ENCODE data around the gene PODN. TPM values are rescaled to one million over a fixed set of nuclear protein-coding genes. Genes with fewer than 3 reads are reported as not detected.
A peak's percentile ranks its signal among the peaks of the same experiment; 100 is the strongest.

The PODN gene
- total RNA-seq, 1 donor from 2014 or later = 4.6 TPM

DNA sequence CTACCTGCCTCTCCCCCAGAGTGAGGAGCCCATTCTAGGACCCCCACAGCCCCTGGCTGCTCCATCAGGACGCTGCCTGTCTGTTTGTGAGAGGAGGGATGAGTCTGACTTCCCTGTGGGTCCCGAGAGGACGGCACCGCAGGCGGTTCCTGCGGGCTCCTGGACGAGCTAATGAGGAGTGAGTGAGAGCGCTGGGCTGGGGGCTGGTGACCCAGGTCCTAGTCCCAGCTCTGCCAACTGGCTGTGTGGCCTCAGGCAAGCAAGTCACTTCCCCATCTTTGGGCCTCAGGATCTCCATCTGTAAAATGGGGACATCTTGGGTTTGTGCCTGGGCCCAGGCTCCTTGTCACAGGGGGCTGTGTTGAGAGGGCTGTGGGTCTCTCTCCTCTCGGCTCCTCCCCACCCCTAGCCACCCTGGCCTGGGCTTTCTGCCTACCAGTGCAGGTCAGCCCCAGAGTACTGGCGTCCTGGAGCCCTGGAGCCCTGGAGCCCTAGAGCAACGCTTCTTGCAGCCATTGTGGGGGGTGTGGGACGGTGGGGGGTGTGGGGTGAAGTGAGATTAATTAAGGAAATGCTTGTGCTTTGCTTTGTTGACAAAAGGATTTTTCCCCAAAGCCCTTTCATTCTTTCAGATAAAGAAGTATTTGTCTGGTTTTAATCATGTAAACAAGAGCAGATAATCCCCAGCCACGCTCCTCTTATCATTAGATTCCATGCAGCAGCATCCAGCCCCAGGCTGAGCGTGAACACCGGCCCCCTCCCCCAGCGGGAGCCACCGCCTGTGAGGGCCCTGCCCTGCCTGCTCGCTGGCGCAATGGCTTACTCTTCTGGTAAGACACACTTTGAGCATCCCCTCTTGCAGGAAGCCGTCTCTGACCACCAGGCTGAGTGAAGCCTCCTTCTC, 53.6 kb downstream of the PODN start:
- no peak overlapping the region for H3K4me3 Mint-ChIP-seq
- peak overlapping the region; percentile 9 for H3K27ac Mint-ChIP-seq
- H3K27me3 Mint-ChIP-seq (ENCODE audit: low read depth) = peaks cover 60% of the 10 kb centered on the region
- no peaks in the 10 kb centered on the region for H3K9me3 Mint-ChIP-seq
- TF ChIP-seq CTCF (IDR thresholded peaks at IDR 0.05; ENCODE audit: unreplicated experiment) = no peak
- no peaks in the 10 kb centered on the region for H3K36me3 Mint-ChIP-seq
- H3K4me1 Mint-ChIP-seq = peaks cover 15% of the 10 kb centered on the region
- peak in 1 of 2 experiments; percentile 58 for DNase-seq (ENCODE audit: low spot score in 2 of 2, unreplicated experiment in 2 of 2)

DNA sequence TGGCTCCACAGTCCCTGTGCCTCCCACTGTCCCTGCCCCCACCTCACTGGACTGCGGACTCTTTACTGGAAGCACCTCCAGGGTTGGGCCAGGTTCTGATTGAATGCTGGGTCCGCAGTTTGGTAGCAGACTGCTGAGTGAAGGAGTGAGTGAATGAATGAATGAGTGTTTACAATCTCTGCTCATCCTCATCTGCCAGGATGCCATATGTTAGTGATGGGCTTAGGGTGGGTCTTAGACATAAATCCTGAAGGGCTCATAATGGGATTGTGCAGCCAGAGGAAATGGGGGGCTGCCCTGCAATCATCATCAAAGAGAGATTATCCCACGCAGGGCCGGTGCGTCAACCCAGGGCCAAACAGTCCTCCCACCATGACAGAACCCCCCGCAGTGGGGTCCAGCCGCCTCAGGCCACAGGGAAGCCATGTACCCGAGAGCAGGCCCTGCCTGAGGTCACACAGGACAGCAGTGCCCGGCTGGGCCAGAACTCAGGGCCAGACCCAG, 54.3 kb downstream of the PODN start:
- Mint-ChIP-seq H3K4me3 (no peak overlapping the region), H3K36me3 (no peaks in the 10 kb centered on the region), H3K27me3 (ENCODE audit: low read depth) (peaks cover 54% of the 10 kb centered on the region), H3K9me3 (no peaks in the 10 kb centered on the region), H3K4me1 (peaks cover 13% of the 10 kb centered on the region), H3K27ac (peak overlapping the region; percentile 9)
- TF ChIP-seq CTCF (IDR thresholded peaks at IDR 0.05; ENCODE audit: unreplicated experiment) = no peak
- no peak for DNase-seq (ENCODE audit: low spot score in 2 of 2, unreplicated experiment in 2 of 2)

DNA sequence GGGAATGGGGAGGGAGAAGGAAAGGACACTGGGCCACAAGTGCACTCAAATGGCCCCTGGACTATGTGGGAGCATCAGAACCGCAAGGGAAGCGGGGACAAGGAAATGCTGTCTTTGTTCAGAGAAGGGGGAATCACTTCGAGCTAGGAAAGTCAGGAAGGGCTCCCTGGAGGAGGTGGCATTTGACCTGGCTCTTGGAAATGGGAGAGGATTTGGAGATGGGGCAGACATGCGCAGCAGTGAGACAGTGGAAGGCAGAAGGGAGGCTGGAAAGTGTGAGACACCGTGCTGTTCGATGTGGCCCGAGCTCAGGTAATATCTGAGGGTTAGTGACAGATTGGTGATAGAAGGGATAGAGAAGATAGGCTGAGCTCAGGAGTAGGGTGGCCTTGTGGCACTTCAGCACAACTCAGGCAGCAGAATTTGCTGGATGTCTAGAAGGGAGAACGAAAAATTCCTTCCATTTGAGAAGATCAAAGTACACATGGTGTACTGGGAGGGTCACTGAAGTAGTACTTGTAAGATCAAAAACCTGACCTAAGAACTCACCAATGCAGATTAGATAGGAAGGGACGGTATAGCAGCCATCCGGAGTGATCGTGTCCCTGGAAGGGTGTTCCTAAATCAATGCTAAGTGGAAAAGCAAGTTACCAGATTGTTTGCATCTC, 55.1 kb downstream of the PODN start:
- peaks cover 18% of the 10 kb centered on the region for H3K4me1 Mint-ChIP-seq
- H3K4me3 Mint-ChIP-seq = no peak overlapping the region
- DNase-seq (ENCODE audit: low spot score in 2 of 2, unreplicated experiment in 2 of 2) = no peak
- no peak overlapping the region for H3K27ac Mint-ChIP-seq
- no peak for TF ChIP-seq CTCF (IDR thresholded peaks at IDR 0.05; ENCODE audit: unreplicated experiment)
- H3K9me3 Mint-ChIP-seq = no peaks in the 10 kb centered on the region
- H3K36me3 Mint-ChIP-seq = no peaks in the 10 kb centered on the region
- peaks cover 52% of the 10 kb centered on the region for H3K27me3 Mint-ChIP-seq (ENCODE audit: low read depth)

GRCh38 chr1:53117836-53118235, 55.8 kb downstream of the PODN start:
- no peaks in the 10 kb centered on the region for H3K9me3 Mint-ChIP-seq
- peaks cover 48% of the 10 kb centered on the region for H3K27me3 Mint-ChIP-seq (ENCODE audit: low read depth)
- peaks cover 18% of the 10 kb centered on the region for H3K4me1 Mint-ChIP-seq

DNA sequence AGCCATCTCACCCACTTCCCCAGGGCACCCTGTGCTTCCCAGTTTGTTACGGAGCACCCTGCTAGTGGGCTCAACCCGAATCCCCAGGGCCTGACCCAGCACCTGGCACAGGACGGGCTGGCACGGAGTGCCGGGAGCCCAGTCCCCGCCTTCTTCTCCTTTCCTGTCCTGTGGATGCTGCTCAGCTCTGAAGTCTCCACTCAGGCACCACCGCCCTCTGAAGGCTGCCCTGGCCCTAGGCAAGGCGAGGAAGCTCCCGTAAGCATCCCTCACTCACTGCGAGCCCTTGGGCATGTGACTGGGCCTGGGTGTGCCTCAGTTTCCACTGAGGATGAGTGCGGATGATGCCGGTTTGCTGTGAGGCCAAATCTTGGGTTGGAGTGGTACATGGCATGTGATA, 58.6 kb downstream of the PODN start:
- Mint-ChIP-seq H3K4me3 (no peak overlapping the region), H3K36me3 (no peaks in the 10 kb centered on the region), H3K27me3 (ENCODE audit: low read depth) (peaks cover 29% of the 10 kb centered on the region)

More at GRCh38 chr1:53117836-53118235, 55.8 kb downstream of the PODN start:
- no peak overlapping the region for H3K4me3 Mint-ChIP-seq
- no peak for DNase-seq (ENCODE audit: low spot score in 2 of 2, unreplicated experiment in 2 of 2)
- no peak for TF ChIP-seq CTCF (IDR thresholded peaks at IDR 0.05; ENCODE audit: unreplicated experiment)
- no peaks in the 10 kb centered on the region for H3K36me3 Mint-ChIP-seq
- no peak overlapping the region for H3K27ac Mint-ChIP-seq

More for the DNA sequence above, 58.6 kb downstream of the PODN start:
- no peak for TF ChIP-seq CTCF (IDR thresholded peaks at IDR 0.05; ENCODE audit: unreplicated experiment)
- peaks cover 32% of the 10 kb centered on the region for H3K4me1 Mint-ChIP-seq
- no peaks in the 10 kb centered on the region for H3K9me3 Mint-ChIP-seq
- no peak for DNase-seq (ENCODE audit: low spot score in 2 of 2, unreplicated experiment in 2 of 2)
- H3K27ac Mint-ChIP-seq = no peak overlapping the region
